Gastrocnemius medialis (tissue), 4 donors: ENCODE data around the gene GHRHR.

ENCODE experiments used
- CTCF ChIP-seq, 5 experiments: fragments of 450-650 bp in 3 of 5; fragments of 200-600 bp in 2 of 5; sonication (generic) in 2 of 5; IDR thresholded peaks in 4 of 5; conservative IDR thresholded peaks in 1 of 5; 1 replicate in 4 of 5; 2 replicates in 1 of 5; pipeline ENCODE4 v1.5.1; 2016 to 2019; ENCODE audit warnings: antibody characterized with exemption in 5 of 5, mild to moderate bottlenecking in 3 of 5, moderate library complexity in 3 of 5
- POLR2A ChIP-seq, 2 donors: fragments of 450-650 bp; IDR thresholded peaks; one replicate each; pipeline ENCODE4 v1.6.1; 2017; ENCODE audit warnings: antibody characterized with exemption in 2 of 2, mild to moderate bottlenecking in 2 of 2, moderate library complexity in 2 of 2

GRCh38 chr7:30931929-30932540 lies 31.7 kb upstream of the GHRHR start:
- no peak for TF ChIP-seq POLR2A (IDR thresholded peaks at IDR 0.05)
- no peak for TF ChIP-seq CTCF (IDR thresholded peaks at IDR 0.05 in 4 of 5, conservative IDR thresholded peaks at IDR 0.05 in 1 of 5)
